Right lung (tissue), 10 donors: ENCODE data around the gene CST11. TPM values are rescaled to one million over a fixed set of nuclear protein-coding genes. Genes with fewer than 3 reads are reported as not detected.
"Not testable (repeated sequence)": the region's sequence is repeated elsewhere in the genome, so short reads cannot be mapped to it uniquely, and the experiment has no call there.

Source experiments
- DNase-seq, 2 donors: peaks; one replicate each; pipeline ENCODE4 v3.0.0-alpha.2; 2013
- long read RNA-seq, 8 donors: transcript quantifications; one replicate each; lab custom pipeline, GENCODE V29; 2026
- polyA plus RNA-seq, 5 donors: library from polyadenylated mRNA; unstranded; fragments of 120-200 nt; gene quantifications; one replicate each; pipeline versions ENCODE4 v1.2.1 to v1.2.3, GENCODE V29; 2013; ENCODE audit warnings: inconsistent platforms in 1 of 5, low replicate concordance in 1 of 5; ENCODE audit not compliant: insufficient read length in 5 of 5, insufficient read depth in 1 of 5

Gene CST11, protein sequence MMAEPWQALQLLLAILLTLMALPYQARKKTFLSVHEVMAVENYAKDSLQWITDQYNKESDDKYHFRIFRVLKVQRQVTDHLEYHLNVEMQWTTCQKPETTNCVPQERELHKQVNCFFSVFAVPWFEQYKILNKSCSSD
- polyA plus RNA-seq = not detected
- long read RNA-seq, donor 1 = 0 reads
- long read RNA-seq, donor 2 = 0 reads
- long read RNA-seq, donor 3 = 0 reads
- long read RNA-seq, donor 4 = 0 reads
- long read RNA-seq, donor 5 = 0 reads
- long read RNA-seq, donor 6 = 0 reads
- long read RNA-seq, donor 7 = 0 reads
- long read RNA-seq, donor 8 = 0 reads

- DNase-seq = no peak
These were observed at the start of gene CST11 for GRCh38 chr20:23452776-23453175. TSS of gene CST11 (minus strand) at chr20:23452876. CDS start at chr20:23452811, 65 bp downstream.

- DNase-seq = no peak
These were observed 49.2 kb upstream of the CST11 start for GRCh38 chr20:23501926-23502325.

DNA sequence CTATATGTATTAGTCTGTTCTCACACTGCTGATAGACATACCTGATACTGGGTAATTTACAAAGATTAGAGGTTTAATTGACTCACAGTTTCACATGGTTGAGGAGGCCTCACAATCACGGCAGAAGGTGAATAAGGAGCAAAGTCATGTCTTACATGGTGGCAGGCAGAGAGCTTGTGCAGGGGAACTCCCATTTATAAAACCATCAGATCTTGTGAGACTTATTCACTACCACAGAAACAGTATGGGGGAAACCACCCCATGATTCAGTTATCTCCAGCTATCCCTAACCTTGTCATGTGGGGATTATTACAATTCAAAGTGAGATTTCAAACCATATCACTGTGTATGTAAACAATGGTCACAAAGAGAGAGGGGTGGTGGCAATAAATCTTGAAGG, 44.9 kb upstream of the CST11 start:
- no peak for DNase-seq

GRCh38 chr20:23493172-23493772, 40.6 kb upstream of the CST11 start:
- no peak for DNase-seq

DNA sequence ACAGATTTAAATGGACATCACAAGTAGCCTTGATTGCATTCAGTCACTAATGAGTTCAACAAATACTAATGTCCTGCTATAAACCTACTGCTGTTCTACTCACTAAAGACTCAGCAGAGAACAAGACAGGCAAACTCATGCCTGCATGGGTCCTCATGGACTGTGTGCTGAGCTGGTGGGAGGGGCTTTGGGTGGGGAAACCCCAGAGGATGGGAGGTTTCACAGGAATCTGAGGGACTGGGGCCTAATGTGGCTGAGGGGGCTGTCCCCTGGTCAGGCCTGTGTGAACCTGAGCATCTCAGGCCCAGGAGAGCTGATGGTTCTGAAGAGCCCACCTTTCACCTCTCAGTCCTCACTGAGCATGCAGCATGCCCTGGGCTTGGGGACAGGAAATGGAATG, 39.6 kb upstream of the CST11 start:
- no peak for DNase-seq

DNA sequence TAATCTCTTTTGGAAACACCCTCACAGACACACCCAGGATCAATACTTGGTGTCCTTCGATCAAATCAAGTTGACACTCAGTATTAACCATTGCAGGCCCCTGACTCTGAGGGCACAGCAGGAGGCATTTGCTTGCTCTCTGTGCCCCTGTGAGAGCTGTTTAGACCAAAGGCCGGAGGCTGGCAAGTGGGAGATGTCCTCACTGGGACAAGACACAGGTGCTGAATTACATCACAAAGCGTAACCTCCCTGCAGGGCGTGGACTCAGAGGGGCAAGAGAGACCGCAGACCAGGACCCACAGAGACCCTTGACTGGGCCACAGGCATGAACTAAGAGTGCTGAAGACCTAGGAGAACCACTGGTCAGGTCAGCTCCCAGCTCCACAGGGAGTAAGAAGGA, 38.1 kb upstream of the CST11 start, which contains the start of gene CST8:
Gene CST8, plus strand, starts transcription at position 301 of the 400 bp plus-strand sequence. CDS start 551 bp downstream, outside the sequence.
- DNase-seq = no peak

- no peak for DNase-seq
These were observed 36.3 kb upstream of the CST11 start for GRCh38 chr20:23488996-23489395.

DNA sequence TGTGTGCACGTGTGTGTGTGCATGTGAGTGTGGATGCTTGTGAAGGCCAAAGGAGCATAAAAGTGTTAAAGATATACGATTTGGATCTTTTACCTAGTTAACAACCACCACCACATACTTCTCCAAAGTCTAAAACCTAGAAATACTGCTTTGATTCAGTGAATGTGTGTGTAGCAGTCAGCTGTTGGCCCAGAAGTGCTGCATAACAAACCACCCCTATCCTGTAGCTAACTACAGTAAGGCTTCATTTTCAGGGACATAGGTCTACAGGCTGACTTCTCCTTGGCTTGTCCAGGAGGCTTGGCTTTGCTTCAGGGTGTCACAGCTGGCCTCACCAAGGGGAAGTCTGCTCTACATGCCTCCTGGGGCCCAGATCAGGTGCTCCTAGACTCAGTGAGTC, 35.8 kb upstream of the CST11 start:
- no peak for DNase-seq

GRCh38 chr20:23484081-23484480, 31.4 kb upstream of the CST11 start:
- no peak for DNase-seq

DNA sequence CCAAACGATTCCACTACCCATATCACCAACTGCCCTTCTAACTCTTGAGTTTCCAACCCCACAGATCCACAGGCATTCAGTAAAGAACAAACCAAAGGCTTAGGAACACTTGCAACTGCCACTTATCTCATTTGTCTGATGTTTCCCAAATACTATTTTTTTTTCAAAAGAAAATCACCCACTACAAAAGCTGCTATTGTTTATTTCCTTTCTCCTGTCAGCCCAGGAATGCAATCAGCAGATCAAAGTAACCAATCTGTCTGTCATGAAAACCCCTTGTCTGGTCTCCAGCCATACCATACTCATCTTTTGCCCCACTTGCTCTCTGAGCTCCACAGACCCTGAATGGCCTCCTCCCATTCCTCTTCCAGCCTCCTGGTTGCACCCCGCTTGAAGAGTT, 29.5 kb upstream of the CST11 start:
- DNase-seq = no peak

DNA sequence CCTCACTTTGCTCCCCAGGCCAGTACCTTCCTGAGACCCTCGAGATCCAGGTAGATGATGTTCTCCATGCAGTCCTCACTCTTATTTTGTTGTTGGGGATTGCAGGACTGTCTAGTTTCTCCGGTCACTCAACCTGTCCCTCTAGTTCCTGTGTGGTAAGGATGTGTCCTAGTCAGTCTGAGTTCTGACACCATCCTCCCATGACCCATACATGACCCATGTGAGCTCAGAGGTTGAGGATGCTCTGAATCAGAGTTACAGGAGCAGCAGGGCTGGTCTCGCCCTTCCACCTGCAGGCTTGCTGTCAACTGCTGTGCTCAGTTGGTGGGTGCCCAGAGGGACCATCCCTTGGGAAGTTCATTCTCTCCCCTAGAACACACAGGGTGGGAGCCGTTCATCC, 26.4 kb upstream of the CST11 start:
- DNase-seq = no peak

DNA sequence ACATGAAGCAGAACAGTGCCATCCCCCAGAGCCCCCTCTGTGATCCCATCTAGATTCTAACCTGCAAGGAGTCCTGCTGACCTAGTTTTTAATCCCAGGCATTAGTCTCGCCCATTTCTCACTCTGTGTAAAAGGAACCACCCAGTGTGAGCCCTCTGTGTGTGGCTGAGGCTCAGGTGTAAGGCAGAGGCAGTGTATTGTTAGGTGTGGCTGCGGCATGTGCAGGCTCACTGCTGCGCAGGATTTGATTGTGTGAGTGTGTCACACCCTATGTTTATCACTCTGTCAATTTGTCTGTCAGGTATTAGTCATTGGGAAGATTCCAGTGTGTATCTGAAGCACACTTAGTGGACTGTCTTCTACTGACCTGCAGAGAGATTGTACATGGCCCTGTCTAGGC, 24.5 kb upstream of the CST11 start:
- DNase-seq = no peak

DNA sequence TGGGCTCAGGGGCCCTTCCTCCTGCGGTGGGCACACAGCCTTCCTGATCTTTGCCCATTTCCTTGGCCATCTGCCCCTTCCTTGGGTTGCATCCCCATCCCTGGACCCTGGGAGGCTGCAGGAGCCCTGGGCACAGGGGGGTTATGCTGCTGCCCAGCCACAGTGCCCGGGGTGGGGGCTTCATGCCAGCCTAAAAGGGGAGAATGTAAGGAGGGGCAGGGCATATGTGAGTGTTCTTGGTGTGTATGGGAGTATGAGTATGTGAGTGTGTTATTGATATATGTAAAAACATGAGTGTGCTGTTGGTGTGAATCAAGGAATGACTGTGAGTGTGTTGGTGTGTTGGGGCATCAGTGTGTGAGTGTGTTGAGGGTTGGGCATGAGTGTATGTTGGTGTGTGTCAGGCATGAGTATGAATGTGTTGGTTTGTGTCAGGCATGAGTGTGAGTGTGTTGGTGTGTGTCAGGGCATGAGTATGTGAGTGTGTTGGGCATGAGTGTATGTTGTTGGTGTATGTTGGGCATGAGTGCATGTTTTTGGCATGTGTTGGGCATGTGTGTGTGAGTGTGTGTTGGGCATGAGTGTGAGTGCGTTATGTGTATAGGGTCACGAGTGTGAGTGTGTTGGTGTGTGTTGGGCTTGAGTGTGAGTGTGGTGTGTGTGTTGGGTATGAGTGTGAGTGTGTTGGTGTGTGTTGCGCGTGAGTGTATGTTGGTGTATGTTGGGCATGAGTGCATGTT, 23.5 kb upstream of the CST11 start:
- no peak for DNase-seq

- no peak for DNase-seq
These were observed 22.7 kb upstream of the CST11 start for GRCh38 chr20:23475395-23475794.

DNA sequence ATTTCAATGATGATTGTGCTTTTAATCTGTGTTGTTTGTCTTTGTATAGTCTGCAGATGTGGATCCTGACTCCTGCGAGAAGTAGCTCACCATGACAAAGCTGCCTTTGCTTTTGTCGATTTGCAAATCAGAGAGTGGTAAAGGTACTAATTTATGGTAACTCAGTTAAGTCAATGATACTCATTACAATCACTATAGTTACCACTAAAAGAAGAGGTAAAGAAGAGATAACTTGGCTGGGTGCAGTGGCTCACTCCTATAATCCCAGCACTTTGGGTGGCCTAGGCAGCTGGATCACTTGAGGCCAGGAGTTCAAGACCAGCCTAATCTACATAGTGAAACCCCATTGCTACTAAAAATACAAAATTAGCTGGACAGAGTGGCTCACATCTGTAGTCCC, 20.6 kb upstream of the CST11 start:
- not testable (repeated sequence) for DNase-seq

DNA sequence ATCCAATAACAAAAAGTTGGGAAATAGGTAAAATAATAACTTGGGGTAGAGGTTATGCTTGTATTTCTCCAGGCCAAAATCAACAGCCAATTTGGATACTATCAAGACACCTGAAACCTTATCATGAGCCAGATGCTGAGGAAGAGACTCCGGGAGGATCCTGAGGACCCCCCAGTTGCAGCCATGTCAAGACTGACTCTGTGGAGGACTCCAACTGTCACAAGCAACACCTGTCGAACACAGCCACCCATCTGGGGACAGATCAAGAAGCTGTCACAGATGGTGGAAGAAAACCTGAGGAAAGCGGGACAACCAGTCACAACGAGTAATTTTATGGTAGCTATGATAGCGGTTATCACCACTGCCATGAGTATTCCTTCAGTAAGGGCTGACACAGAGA, 19.6 kb upstream of the CST11 start:
- DNase-seq = not testable (repeated sequence)

DNA sequence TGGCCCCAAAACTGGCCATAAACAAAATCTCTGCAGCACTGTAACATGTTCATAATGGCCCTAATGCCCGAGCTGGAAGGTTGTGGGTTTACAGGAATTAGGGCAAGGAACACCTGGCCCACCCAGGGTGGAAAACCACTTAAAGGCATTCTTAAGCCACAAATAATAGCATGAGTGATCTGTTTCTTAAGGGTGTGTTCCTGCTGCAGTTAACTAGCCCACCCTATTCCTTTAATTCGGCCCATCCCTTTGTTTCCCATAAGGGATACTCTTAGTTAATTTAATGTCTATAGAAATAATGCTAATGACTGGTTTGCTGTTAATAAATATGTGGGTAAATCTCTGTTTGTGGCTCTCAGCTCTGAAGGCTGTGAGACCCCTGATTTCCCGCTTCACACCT, 14.3 kb upstream of the CST11 start:
- DNase-seq = not testable (repeated sequence)

DNA sequence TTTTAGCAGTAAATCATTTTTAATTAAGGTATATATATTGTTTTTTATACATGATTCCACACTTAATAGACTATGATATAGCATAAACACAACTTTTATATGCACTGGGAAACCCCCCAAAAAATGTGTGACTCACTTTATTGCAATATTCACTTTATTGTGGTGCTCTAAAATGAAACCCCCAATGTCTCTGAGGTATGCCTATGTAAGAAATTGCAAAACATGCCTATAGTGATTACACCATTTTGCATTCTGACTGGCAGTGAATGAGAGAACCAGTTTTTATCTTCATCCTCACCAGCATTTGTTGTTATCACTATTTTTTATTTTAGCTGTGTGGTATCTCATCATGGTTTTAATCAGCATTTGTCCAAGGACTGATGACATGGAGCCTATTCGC, 8.5 kb upstream of the CST11 start:
- no peak for DNase-seq

- no peak for DNase-seq
These were observed 6.9 kb upstream of the CST11 start for GRCh38 chr20:23459461-23460150.

GRCh38 chr20:23456873-23457272, 4.2 kb upstream of the CST11 start:
- no peak for DNase-seq

GRCh38 chr20:23456409-23456808, 3.7 kb upstream of the CST11 start:
- DNase-seq = no peak

DNA sequence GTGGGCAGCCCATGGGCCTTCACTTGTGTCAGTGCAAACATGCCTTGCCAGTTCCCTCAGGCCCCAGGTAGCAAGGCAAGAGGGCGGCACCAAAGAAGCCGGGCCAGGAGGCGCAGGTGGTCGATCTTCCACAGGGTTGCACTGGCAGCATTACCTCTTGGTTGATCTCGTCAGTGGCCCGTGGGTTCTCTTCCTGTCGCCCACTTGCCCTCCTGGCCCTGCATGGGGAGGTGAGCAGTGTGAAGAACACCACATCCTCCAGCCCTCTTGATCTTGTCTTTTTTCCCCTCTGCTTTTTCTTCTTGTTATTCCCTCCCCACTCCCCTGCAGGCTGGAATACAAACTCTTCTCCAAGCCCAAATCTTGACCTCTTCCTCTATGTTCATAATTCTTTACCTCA, 3.0 kb upstream of the CST11 start:
- no peak for DNase-seq
